Stimulated activated naive CD8-positive, alpha-beta T cell treated with anti-CD3 and anti-CD28 coated beads, Interleukin-15, amount 100 ng/mL, for 72 hours (primary cell): ENCODE measurements around the gene DENND6B.
"Not testable (repeated sequence)": the region's sequence is repeated elsewhere in the genome, so short reads cannot be mapped to it uniquely, and the experiment has no call there.

ENCODE experiments used
- ATAC-seq: fragments of 150-1000 bp; cut with Tn5 transposase; 2 replicates; pipeline ENCODE4 v1.10.0; 2021; ENCODE audit warnings: mild to moderate bottlenecking, moderate library complexity
- DNase-seq, 2 donors: peaks; one replicate each; pipeline ENCODE4 v3.0.0; 2021 to 2022
- H3K27ac Mint-ChIP-seq, 2 donors: one replicate each; pipeline ENCODE4 v1.8.0; 2022; ENCODE audit warnings: mild to moderate bottlenecking in 2 of 2, mixed read lengths in 2 of 2, moderate library complexity in 2 of 2
- H3K27me3 Mint-ChIP-seq: one replicate; pipeline ENCODE4 v1.8.0; 2022; ENCODE audit warnings: mixed read lengths
- H3K4me1 Mint-ChIP-seq: one replicate; pipeline ENCODE4 v1.8.0; 2022; ENCODE audit warnings: mild to moderate bottlenecking, mixed read lengths
- H3K4me3 Mint-ChIP-seq, 2 donors: one replicate each; pipeline ENCODE4 v1.8.0; 2022; ENCODE audit warnings: mild to moderate bottlenecking in 2 of 2, mixed read lengths in 2 of 2, moderate library complexity in 1 of 2
- H3K9me3 Mint-ChIP-seq, 2 donors: one replicate each; pipeline ENCODE4 v1.8.0; 2022; ENCODE audit warnings: mixed read lengths in 2 of 2

Gene DENND6B

DNA sequence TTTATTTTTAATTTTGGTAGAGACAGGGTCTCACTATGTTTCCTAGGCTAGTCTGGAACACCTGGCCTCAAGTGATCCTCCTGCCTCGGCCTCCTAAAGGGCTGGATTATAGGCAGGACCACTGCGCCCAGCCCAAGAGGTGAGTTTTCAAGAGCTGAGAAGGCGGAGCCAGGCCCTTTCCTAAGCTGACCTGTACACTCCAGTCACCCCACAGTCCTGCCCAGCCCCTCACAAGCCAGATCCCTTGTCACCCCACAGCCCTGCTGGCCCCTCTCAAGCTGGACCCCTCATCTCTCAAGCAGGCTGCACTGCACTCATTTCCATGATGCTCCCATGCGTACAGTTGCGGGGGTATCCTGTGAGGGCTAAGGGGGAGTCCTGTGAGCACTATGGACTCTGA lies 2.9 kb downstream of the DENND6B start:
- H3K9me3 Mint-ChIP-seq: no peaks in the 10 kb centered on the region
- H3K27me3 Mint-ChIP-seq: peaks cover 12% of the 10 kb centered on the region
- H3K4me3 Mint-ChIP-seq: no peak overlapping the region
- DNase-seq: no peak
- H3K27ac Mint-ChIP-seq: no peak overlapping the region
- no peak for ATAC-seq
- H3K4me1 Mint-ChIP-seq: peaks cover 14% of the 10 kb centered on the region

DNA sequence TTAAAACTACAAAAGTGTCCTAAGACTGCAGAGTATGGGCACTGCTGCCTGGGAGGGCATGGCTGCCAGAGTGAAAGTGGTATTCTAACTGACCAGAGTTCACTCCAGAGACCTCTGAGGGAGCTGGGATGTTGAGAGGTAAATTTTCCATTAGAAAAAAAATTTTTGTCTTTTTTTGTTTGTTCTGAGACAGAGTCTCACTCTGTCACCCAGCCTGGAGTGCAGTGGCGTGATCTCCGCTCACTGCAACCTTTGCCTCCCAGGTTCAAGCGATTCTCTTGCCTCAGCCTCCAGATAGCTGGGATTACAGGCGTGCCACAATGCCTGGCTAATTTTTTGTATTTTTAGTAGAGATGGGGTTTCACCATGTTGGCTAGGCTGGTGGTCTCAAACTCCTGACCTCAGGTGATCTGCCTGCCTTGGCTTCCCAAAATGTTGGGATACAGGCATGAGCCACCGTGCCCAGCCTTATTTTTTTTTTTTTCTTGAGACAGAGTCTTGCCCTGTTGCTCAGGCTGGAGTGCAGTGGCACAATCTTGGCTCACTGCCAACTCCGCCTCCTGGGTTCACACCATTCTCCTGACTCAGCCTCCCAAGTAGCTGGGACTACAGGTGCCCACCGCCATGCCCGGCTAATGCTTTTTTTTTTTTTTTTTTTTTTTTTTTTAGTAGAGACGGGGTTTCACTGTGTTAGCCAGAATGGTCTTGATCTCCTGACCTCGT lies 4.3 kb downstream of the DENND6B start:
- H3K27ac Mint-ChIP-seq, H3K4me3 Mint-ChIP-seq, ATAC-seq, DNase-seq, H3K9me3 Mint-ChIP-seq: not testable (repeated sequence)
- Mint-ChIP-seq H3K27me3 (peaks cover 12% of the 10 kb centered on the region), H3K4me1 (peaks cover 11% of the 10 kb centered on the region)

DNA sequence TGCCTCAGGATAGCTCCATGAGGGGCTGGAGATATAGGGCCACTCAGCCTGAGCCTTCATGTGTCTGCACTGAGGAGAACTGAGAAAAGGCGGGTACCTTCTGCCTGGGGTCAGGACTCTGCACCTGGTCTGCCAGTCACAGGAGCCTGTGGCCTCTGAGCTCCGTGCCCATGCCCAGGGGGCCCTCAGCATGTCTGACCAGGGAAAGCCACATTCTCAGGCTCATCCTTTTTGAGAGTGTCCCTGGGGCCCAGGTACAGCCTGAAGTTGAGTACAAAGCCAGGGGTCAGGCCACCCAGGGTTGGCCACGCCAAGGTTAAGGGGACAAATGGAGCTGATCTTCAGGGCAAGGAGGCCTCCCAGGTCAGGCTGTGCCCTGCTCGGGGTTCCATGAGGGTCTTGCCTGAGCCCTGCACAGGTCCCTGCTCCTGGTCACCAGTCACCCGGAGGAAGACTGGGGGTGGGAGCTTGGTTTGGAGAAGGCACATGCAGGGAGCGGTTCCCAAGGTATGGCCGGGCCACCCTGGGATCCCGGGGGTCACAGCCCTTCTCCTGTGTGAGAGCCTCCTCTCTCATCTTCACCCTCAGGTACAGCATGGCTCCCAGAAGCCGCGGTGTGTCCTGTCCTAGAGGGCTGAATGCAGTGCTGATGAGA lies 6.0 kb downstream of the DENND6B start:
- Mint-ChIP-seq H3K4me3 (no peak overlapping the region), H3K27ac (no peak overlapping the region)
- no peak for ATAC-seq

GRCh38 chr22:50320116-50320515 lies 6.7 kb downstream of the DENND6B start:
- DNase-seq (no peak), ATAC-seq (no peak)
- H3K27ac Mint-ChIP-seq: peak overlapping the region in 1 of 2 donors; percentile 82
- peaks cover 6% of the 10 kb centered on the region for H3K4me1 Mint-ChIP-seq
- H3K9me3 Mint-ChIP-seq: no peaks in the 10 kb centered on the region
- no peaks in the 10 kb centered on the region for H3K27me3 Mint-ChIP-seq
- no peak overlapping the region for H3K4me3 Mint-ChIP-seq

More for the DNA sequence above, 6.0 kb downstream of the DENND6B start:
- H3K9me3 Mint-ChIP-seq: no peaks in the 10 kb centered on the region
- peaks cover 2% of the 10 kb centered on the region for H3K4me1 Mint-ChIP-seq
- DNase-seq: no peak
- peaks cover 6% of the 10 kb centered on the region for H3K27me3 Mint-ChIP-seq

DNA sequence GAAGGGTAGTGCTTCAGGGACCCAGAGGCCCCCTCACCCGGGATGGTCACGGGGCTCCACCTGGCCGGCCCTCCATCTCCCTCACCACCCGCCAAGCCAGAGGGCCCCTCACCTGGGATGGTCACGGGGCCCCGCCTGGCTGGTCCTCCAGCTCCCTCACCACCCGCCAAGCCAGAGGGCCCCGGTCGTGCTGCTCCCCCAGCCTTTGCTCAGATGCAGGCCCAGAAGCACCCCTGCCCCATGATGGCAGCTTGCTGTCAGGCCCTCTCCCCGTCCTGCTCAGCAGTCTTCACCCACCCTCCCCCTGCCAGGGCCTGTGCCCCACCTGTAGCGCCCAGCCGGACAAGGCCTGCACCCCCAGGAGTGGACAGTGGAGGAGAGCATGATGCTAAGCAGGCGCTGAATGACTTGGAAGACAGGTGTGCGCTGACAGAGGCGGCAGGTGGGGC lies 7.3 kb downstream of the DENND6B start:
- Mint-ChIP-seq H3K27ac (no peak overlapping the region), H3K4me1 (peaks cover 12% of the 10 kb centered on the region), H3K4me3 (no peak overlapping the region), H3K27me3 (no peaks in the 10 kb centered on the region), H3K9me3 (no peaks in the 10 kb centered on the region)
- DNase-seq (no peak), ATAC-seq (no peak)

- Mint-ChIP-seq H3K4me3 (no peak overlapping the region), H3K9me3 (no peaks in the 10 kb centered on the region), H3K27ac (no peak overlapping the region), H3K27me3 (no peaks in the 10 kb centered on the region), H3K4me1 (peaks cover 19% of the 10 kb centered on the region)
- ATAC-seq (no peak), DNase-seq (no peak)
These were observed 8.0 kb downstream of the DENND6B start for GRCh38 chr22:50318698-50319411.

DNA sequence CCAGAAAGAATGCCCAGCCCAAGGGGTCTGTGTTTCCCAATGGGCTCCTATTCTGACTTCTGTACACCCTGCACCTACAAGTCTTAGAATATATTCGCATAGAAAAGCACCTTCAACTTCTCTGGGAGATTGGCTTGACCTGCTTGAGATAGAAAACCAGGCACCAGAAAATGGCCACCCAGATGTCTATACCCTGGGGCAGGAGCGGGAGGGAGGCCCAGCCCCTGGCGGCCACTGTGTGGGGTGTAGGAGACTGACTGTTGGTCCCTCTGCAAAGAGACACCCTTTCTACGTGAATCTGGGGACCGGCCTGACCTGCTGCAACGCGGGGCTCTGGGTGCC lies 8.5 kb downstream of the DENND6B start:
- Mint-ChIP-seq H3K4me1 (peaks cover 22% of the 10 kb centered on the region), H3K4me3 (no peak overlapping the region), H3K27ac (no peak overlapping the region), H3K9me3 (no peaks in the 10 kb centered on the region), H3K27me3 (no peaks in the 10 kb centered on the region)
- DNase-seq (no peak), ATAC-seq (no peak)

DNA sequence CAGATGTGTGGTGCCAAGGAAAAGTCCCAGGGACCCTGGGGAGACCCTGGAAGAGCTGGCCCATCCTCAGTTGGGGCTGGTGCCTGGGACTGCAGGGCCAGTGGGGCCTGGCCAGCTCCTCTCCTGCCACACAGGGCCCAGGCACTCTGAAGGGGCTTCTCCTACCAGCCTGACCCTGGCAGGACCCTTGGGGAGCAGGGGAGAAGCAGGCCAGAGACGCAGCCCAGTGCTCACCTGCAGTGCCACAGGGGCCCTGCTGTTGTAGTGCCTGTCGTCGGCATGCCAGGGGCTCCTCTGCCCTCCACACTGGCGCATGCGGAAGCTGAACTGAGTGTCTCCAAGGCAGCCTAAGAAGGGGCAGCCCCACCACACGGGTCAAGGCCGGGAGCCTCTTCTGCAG lies 9.1 kb downstream of the DENND6B start:
- Mint-ChIP-seq H3K4me1 (peaks cover 22% of the 10 kb centered on the region), H3K27me3 (no peaks in the 10 kb centered on the region), H3K4me3 (no peak overlapping the region), H3K27ac (no peak overlapping the region), H3K9me3 (no peaks in the 10 kb centered on the region)
- DNase-seq: no peak
- ATAC-seq: no peak

- ATAC-seq (no peak), DNase-seq (no peak)
- Mint-ChIP-seq H3K27ac (no peak overlapping the region), H3K27me3 (no peaks in the 10 kb centered on the region), H3K9me3 (no peaks in the 10 kb centered on the region), H3K4me3 (no peak overlapping the region), H3K4me1 (peaks cover 22% of the 10 kb centered on the region)
These were observed 9.6 kb downstream of the DENND6B start for GRCh38 chr22:50317178-50317577.

DNA sequence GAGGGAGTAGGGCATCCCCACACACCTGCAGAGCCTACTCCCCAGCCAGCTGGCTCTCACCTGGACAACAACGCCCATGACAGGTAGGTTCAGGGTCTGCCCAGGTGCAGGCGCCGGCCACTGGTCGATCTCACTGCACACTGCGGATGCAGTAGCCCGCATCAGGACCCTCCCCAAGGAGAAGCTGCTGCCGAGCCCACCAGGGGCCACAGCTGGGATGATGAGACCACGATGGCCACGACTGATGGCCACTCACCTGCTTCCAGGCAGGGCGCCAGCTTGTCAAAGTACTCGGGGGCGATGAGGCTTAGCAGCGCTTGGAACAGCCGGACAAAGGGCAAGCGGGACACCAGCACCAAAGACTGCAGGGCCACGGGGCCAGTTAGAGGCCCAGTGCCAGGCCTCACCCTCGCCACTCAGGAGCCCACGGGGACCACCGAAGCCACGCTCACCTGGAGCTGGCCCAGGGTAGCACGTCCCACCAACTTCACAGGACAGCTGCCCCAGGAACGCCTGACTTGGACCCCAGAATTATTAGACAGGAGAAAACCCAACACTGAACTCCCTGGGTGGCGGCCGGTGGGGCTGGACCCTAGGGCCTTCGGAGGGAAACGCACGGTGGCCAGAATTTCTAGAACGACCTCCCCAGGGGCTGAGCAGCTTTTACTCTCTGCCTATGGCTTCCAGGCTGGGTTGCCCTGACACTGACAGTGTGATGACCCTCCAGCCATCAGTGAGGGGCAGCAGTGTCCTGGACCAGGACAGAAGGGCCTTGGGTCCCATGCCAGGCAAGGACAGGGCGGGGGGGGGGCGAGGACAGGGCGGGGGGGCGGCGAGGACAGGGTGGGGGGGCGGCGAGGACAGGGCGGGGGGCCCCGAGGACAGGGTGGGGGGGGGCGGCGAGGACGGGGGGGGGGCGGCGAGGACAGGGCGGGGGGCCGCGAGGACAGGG lies 10.4 kb downstream of the DENND6B start:
- Mint-ChIP-seq H3K27me3 (no peaks in the 10 kb centered on the region), H3K27ac (peak overlapping the region in 1 of 2 donors; percentile 52), H3K4me3 (no peak overlapping the region), H3K4me1 (peaks cover 22% of the 10 kb centered on the region), H3K9me3 (no peaks in the 10 kb centered on the region)
- ATAC-seq (no peak), DNase-seq (no peak)

- no peaks in the 10 kb centered on the region for H3K27me3 Mint-ChIP-seq
- H3K27ac Mint-ChIP-seq: peak overlapping the region in 1 of 2 donors; percentile 70
- no peaks in the 10 kb centered on the region for H3K9me3 Mint-ChIP-seq
- H3K4me1 Mint-ChIP-seq: peaks cover 22% of the 10 kb centered on the region
- H3K4me3 Mint-ChIP-seq: peak overlapping the region; percentile 83 to 90
- ATAC-seq (no peak), DNase-seq (no peak)
These were observed 11.3 kb downstream of the DENND6B start for GRCh38 chr22:50315289-50316113.

DNA sequence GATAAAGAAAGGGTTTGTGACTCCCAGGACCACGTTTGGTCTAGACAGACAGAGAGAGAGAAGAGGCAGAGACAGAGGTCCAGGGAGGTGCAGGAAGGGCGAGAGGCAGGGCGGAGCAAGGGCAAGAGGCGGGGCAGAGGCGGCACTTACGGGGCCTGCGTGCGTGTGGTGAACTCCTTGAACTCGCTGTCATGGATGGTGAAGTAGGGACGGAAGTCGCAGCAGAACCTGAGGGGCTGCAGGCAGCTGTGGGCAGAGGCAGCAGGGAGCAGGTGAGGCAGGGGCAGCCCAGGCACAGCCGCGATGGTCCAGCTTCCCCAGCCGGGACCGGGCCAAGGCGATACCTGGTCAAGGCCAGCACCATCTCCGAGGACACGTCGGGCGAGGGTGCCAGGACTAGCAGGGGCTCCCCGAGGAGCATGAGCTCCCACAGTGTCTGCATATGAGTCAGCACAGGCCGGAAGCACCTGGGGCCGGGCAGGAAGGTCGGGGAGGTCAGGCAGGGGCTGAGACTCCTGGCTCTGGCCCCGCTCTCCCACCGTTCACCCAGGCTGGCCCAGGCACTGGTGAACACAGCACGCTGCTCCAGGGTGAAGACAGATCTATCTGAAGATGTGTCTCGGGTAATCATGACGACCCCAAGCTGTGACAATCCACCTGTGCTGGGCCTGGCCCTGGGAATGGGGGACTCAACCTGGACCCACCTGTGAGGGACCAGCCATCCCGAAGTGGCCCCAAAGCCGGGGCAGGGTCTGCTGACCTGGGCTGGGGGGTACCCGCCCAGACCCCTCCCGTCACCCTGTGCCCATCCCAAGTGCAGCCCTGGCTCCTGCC lies 12.1 kb downstream of the DENND6B start:
- H3K27ac Mint-ChIP-seq: peak overlapping the region; percentile 85 to 94
- peak; percentile 73 to 80 for DNase-seq
- no peaks in the 10 kb centered on the region for H3K9me3 Mint-ChIP-seq
- H3K4me1 Mint-ChIP-seq: peaks cover 22% of the 10 kb centered on the region
- H3K4me3 Mint-ChIP-seq: peak overlapping the region; percentile 83 to 90
- ATAC-seq: peak; percentile 92
- H3K27me3 Mint-ChIP-seq: no peaks in the 10 kb centered on the region

- Mint-ChIP-seq H3K27ac (peak overlapping the region; percentile 89 to 94), H3K9me3 (no peaks in the 10 kb centered on the region), H3K4me1 (peaks cover 22% of the 10 kb centered on the region), H3K27me3 (peaks cover under 1% of the 10 kb centered on the region), H3K4me3 (peak overlapping the region; percentile 83 to 90)
- DNase-seq: no peak
- ATAC-seq: no peak
These were observed 12.7 kb downstream of the DENND6B start for GRCh38 chr22:50314081-50314454.

DNA sequence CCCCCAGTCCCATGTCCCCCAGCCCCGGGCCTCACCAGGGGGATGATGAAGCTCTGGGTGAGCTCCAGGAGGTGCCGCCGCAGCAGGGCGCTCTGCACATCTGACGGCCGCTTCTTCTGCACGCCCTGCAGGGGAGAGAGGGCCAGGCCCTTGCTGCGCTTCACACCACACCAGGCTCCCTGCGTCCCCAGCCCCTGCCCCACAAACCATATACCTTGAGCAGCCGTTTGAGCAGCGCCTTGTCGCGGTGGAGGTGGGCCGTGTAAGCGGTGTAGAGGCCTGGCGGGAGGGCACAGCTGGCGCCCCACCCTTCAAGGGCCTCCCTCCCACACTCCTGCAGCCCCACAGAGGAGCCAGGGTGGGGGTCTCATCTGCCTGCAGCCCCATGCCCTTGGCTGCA lies 13.2 kb downstream of the DENND6B start:
- Mint-ChIP-seq H3K27me3 (peaks cover 5% of the 10 kb centered on the region), H3K4me3 (peak overlapping the region; percentile 83 to 90), H3K9me3 (no peaks in the 10 kb centered on the region), H3K4me1 (peaks cover 27% of the 10 kb centered on the region), H3K27ac (peak overlapping the region; percentile 89 to 94)
- no peak for ATAC-seq
- no peak for DNase-seq
